NCI-H2081 (cell line): Measurements from ENCODE around the gene TMEM184C.

Source experiments
- DNase-seq, 2 experiments: peaks; one replicate each; lab custom pipeline; 2025; lab: John Stamatoyannopoulos, UW

The TMEM184C gene

GRCh38 chr4:147599769-147600168 lies 17.4 kb upstream of the TMEM184C start:
- no peak for DNase-seq

DNA sequence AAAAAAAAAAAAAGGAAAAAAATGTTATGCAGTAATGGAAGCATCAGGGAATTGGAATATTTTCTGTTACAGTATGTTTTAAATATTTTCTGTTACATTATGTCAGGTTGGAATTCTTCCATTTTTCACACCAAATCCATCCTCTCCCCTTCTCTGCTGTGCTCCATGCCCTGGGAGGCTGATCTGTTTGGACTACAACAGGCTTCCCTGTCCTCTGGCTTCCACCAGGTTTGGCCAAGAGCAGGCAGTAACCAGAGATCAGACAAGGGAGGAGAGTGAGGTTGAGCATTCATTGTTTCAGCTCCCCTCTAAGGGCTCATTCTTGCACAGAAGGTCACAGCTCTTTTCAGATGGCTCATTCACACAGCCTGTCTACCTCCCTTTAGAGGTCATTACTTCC lies 11.7 kb upstream of the TMEM184C start:
- DNase-seq = no peak

DNA sequence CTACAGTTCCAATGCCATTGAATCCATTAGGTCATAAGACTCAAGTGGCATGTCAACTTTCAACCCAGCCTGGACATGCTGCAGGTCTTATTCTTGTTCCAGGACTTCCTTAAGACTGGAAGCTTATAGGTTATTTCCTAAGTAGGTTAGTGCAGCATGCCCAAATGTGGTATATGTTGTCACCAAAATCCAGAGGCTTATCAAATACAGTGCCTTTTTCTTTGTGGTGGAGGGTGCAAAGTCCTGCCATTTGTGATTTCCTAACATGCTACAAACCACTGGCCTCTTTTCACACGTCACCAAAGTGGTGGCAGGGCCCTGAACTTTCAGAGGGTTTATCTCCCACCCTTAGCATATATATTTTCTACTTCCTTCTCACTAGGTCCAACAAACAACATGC lies 9.7 kb upstream of the TMEM184C start:
- DNase-seq = no peak

- DNase-seq = no peak
Measured at GRCh38 chr4:147610686-147611085, 6.5 kb upstream of the TMEM184C start.

DNA sequence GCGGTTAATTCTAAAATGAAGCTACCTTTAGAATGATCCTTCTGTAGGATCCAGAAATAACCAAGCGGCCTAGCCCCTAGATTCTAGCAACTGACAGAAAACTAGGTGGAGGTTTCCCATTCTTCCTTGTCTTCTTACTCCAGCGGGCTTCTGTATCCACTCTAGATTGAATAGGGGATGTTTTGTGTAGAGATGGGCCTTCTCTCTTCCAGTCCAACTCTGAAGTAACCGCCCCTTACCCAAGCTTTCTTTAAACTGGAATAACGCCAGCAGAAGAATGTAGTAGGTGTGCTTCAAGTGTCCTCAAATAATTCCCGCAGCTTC lies 386 bp upstream of the TMEM184C start:
- DNase-seq = no peak

- DNase-seq = no peak
Measured at GRCh38 chr4:147617841-147618691, 869 bp downstream of the TMEM184C start.

- no peak for DNase-seq
Measured at GRCh38 chr4:147620315-147620714, 3.1 kb downstream of the TMEM184C start.

GRCh38 chr4:147625733-147626132 lies 8.5 kb downstream of the TMEM184C start:
- DNase-seq = no peak

DNA sequence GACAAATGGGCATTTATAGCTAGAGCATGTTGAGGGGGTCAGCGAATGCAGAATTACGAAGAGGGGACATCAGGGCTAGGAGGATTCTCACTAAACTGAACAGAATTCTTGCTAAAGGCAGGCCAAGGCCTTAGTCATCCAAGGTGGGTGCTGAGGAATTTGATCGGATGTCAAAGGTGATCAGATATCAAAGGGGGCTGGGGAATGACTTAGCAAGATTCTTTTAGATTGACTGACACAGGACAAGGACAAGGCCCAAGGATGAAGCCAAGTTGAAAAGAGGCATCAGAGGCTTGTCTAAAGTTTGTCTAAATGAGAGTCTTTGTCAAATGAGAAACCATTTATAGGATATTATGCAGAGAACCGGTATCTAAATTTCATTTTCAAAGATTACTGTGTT lies 9.7 kb downstream of the TMEM184C start:
- DNase-seq = no peak

DNA sequence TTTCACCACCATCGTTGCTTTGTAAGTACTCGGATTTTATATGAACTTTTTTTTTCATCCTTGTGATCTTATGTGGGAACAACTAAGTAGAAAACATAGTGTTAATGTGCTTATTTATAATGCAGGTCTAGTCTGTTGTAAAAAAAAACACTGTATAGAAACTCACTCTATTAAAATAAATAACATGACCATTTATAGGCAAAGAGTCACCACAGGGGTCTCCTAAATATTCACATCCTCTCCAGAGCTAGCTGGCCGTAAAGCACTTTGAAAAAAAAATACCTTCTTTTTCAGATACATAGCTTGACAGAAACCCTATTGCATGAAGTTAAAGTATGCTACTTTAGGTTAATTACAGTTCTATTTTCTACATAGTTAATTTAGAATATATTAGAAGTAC lies 11.2 kb downstream of the TMEM184C start:
- no peak for DNase-seq

GRCh38 chr4:147629783-147630730 lies 12.9 kb downstream of the TMEM184C start:
- DNase-seq = no peak

DNA sequence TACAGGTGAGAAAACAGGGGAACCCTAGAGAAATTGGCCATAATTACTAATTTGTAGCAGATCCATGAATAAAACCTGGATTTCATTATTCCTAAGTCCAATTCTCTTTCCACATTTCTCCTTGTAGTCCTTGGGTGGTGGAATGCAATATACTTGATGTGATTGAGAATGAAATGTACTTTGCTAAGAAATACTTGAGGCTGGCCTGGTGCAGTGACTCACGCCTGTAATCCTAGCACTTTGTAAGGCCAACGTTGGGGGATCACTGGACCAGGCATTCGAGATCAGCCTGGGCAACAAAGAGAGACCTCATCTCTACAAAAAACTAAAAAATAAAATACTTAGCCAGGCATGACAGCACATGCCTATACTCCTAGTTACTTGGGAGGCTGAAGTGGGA lies 15.9 kb downstream of the TMEM184C start:
- no peak for DNase-seq

GRCh38 chr4:147633643-147634042 lies 16.4 kb downstream of the TMEM184C start:
- no peak for DNase-seq

GRCh38 chr4:147635348-147635747 lies 18.2 kb downstream of the TMEM184C start:
- DNase-seq = no peak

DNA sequence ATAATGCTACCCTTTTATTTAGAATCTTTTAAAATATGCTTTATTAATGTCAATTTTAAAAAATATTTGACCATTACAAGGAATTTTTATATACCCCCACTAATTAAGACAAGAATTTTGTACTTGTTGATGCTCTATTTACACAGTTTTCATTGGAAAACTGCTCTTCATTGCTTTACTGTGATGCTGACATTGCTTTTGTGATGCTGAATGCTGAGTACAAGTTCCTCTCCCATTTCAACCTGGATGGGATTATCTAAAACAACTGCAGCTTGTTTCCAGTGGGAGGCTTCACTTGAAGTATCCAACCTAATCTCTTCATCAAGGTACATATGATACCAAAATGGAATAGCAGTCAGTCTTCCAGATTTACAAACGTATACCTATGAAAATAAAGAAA lies 21.2 kb downstream of the TMEM184C start:
- no peak for DNase-seq

- no peak for DNase-seq
Measured at GRCh38 chr4:147638942-147639341, 21.7 kb downstream of the TMEM184C start.

- DNase-seq = no peak
Measured at GRCh38 chr4:147639388-147639787, 22.2 kb downstream of the TMEM184C start.

DNA sequence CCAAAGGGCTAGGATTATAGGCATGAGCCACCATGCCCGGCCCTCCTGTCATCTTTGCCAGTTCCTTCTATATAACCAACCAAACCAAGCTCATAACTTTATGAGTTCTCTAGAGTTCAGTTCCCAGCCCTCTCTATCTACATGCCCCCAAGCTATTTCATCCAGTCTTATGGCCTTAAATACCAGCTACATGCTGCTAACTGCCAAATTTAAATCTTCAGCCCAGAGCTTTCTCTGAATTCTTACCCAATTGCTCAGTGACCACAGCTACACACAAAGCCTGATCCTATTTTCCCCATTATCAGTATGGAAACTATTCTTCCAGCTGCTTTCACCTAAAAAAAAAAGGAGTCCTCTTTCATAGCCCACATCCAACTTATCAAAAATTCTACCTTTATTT lies 23.1 kb downstream of the TMEM184C start:
- DNase-seq = no peak

DNA sequence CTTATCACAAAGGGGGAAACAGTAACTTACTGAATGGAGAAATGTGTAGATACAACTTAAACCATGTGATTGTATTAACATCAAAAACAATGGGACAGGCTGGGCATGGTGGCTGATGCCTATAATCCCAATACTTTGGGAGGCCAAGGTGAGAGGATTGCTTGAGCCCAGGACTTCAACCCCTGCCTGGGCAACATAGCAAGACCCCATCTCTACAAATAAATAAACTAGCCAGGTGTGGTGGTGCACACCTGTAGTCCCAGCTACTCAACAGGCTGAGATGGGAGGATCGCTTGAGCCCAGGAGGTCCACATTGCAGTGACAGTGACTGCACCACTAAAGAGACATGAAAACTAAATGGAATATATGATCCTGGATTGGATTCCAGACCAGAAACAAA lies 26.4 kb downstream of the TMEM184C start:
- no peak for DNase-seq

DNA sequence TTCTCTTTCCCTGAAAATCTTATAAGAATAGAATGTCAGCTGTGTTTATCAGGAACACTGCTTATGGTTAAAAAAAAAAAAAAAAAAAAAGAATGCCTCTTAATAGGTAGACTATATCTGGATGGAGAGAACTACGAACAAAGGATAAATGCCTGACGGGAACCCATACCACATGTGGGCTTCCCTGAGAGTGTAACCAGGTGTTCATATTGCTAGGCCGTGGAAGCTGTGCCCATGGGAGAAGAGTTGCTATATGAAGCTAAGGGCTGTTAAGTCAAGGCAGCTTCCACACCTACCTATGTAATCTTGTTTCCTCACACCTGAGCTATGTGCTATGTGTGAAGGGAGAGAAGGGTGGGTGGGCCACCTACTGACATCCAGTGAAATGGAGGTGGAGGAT lies 27.3 kb downstream of the TMEM184C start:
- no peak for DNase-seq

DNA sequence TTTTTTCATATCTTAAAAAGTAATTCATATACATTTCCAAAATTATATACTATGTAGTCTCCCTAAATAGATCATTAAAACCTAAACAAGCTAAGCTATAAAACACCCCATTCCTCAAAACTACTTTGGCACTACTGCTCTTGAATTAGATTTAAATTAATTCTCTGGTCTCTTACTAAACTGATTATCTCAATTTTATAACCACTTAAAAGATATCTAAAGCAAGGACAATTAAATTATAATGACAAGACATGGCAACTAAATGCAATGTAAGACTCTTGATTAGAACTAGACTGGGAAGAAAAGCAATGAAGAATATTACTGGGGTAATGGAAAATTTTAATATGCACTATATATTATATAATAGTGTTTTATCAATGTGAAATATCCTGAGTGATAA lies 27.9 kb downstream of the TMEM184C start:
- DNase-seq = no peak

DNA sequence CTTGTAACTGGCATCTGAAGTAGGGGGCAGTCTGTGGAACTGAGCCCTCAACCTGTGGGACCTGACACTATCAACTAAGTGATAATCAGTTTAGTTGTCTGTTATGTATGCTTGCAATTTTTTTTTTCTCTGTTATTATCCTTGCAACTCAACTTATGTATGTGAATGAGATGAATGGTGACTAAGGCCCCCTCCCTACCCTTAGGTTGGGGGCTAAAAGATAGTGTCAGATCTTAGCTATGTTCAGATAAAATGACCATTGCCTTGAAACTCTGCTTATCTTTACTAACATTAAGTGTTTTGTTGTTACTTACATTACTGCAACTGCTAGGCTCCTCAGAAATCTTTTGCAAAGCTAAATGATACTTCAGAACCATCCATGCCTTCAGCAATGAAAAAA lies 31.5 kb downstream of the TMEM184C start:
- DNase-seq = no peak

GRCh38 chr4:147651563-147651962 lies 34.4 kb downstream of the TMEM184C start:
- DNase-seq = no peak
